HG03139 (cell line): Measurements from ENCODE around the gene ADAM12.
"Not testable (repeated sequence)": the region's sequence is repeated elsewhere in the genome, so short reads cannot be mapped to it uniquely, and the experiment has no call there.

ENCODE experiments used
- ATAC-seq: cut with Tn5 transposase; IDR thresholded peaks from one replicate; pipeline ENCODE4 v1.9.1; 2021; ENCODE audit not compliant: unreplicated experiment

The ADAM12 gene

GRCh38 chr10:126264102-126265018 is 123.9 kb downstream of the ADAM12 start:
- ATAC-seq = no peak

DNA sequence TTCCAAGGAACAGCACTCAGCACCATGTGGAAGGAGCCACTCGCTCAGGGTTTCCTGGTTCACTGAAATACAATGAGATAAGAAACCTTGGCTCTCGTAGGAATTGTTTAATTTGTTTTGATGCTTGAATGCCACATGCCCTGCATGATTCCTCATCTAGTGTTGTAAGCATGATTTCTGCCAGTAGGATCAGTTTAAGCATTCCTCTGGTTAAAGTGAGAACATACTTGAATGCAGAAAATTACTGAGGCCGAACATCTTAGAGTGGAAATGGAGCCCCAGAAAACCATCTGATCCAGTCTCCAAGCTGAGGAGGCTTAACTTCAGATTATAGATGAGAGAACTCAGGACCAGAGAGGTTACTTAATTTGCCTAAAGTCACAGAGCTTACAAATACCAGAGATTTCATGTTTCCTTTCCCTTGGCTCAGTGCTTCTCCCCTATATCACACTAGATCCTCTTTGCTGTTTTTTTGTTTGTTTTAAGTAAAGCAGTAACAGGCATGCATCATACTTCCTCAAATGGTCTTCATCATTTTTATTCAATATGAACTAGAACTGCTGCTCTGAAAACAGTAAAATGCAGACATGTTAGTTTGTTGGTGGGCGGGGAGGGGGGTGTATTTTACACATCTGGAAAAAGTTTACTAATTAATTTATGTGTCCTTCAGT is 125.1 kb downstream of the ADAM12 start:
- ATAC-seq = no peak

GRCh38 chr10:126262233-126262838 is 125.9 kb downstream of the ADAM12 start:
- ATAC-seq = no peak

DNA sequence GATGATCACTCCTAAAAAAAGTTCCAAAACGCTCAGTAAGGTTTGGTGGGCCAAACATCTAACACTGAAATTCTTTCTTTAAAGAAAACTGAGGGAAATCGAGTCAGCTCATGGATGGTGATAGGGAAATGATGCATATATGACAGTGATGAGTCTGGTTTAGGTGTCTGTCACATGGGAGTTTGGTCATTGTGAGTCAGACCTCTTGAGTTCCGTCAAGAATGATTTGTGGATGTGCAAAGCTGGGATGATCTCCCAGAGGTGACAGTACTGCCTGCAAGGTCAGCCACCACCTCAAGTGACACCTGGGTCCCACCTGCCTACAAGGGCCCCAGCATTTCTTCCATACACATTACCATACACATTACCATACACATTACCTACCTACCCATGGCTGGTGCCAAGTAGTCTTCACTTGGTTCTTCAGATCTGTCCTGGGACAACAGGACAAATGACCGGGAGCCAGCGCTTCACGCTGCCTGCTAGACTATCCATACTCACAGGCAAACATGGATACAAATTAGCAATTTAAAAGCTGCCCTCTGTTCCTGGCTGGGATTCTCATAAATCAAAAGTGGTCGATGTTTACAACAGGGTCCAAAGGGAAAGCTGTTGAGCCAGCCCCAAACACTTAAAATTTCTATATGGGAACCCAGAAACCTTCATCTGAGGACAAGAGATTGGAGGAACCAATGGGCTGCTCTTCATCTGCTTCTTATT is 128.4 kb downstream of the ADAM12 start:
- no peak for ATAC-seq

DNA sequence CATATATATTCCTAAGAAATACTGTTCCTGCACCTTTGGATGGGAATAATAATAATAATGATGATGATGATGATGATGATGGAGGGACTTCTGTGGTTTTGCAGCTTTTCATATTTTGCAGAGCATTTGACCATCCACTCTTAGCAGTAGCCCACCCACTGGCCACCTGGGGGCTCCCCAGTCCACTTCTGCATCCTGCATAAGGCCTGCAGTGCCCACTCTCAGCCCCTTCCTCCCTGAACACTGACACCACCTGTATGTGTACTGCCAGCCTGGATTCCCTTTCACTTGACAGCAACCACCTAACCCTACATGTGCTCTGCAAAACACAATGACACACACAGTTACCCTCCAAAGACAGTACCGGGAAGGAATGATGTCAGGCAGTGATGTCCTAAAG is 131.4 kb downstream of the ADAM12 start:
- no peak for ATAC-seq

DNA sequence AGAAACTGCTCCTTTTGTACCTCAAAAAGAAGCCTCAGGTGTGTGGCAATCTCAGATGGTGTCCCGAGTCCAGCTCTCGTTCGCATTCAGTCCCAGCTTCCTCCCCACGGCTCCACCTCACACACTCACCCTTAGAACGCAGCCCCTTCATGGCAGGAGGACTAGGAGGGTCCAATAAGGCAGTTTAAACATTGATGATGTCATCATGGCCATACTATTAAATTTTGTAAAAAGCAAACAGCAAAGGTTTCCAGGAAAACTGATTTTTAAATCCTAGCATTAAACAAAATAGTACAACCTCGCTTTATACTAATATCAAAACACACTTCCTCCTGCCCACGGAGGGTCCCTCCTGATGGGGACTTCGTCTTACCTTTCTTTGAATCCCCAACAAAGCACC is 133.0 kb downstream of the ADAM12 start:
- no peak for ATAC-seq

DNA sequence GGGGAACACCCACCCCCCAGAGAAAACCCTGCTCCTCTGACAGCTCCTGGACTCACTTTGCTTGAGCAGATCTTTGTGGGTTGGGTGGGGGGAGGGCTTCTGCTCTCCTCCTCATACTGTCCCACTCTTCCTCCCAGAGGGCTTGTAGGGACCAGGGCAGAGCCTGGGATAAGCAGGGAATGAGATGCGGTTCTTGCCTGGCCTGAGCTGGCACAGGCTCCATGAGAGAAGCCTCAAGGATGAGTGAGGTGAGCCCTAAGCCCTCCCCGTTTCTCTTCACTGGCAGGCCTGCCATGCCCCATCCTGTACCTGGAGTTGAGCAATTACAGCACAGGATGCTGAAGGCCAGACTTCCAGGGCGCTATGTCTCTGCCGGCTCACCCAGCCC is 134.7 kb downstream of the ADAM12 start:
- ATAC-seq = no peak

DNA sequence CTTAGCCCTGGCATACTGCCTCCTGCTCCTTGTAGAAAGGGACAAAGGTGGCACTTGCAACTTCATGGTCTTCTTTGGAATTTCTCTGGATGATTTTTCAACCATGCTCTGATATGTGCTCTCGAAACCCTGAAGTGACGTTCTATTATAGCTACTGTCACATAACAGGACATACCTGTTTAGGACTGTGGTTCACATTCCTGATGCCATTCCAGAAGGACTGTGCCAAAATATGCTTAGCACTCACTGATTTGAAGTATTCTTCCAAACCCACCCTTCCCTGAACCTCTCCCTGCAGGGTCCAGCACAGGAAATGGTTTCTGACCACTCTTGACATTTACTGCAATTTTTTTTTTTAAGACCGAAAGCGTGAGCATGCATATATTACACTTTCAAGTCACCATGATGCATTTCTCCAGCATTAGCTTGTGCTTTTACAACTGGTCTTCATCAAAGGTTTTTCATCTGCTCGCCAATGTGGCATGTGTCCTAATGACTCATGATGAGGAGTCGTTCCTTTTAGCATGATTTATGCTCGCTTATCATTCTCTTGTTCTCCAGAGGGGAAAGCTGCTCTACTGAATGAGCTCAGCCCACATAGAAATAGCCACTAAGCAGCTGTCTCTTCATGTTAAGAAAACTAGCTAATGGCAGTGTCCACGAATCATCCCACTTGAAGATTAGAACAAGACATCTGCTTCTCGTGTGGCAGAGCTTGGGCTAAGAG is 135.2 kb downstream of the ADAM12 start:
- ATAC-seq = no peak

DNA sequence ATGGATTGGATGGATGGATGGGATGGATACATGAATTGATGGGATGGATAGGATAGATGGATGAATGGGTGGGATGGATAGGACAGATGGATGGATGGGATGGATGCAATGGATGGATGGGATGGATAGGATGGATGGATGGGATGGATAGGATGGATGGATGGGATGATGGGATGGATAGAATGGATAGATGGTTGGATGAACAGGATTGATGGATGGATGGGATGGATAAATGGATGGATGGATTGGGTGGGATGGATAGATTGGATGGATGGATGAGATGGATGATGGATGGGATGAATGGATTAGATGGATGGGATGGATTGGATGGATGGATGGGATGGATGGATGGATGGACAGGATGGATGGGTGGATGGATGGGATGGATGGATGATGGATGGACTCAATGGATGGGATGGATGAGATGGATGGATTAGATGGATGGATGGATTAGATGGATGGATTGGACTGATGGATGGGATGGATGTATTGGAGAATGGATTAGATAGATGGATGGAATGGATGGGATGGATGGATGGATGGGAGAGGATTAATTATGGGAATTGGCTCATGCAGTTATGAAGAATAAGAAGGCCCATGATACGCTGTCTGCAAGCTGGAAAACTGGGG is 136.4 kb downstream of the ADAM12 start:
- no peak for ATAC-seq

- ATAC-seq = no peak
Observed at GRCh38 chr10:126250527-126251310, 137.6 kb downstream of the ADAM12 start.

- no peak for ATAC-seq
Observed at GRCh38 chr10:126250045-126250444, 138.2 kb downstream of the ADAM12 start.

GRCh38 chr10:126247446-126247975 is 140.8 kb downstream of the ADAM12 start:
- ATAC-seq = no peak

DNA sequence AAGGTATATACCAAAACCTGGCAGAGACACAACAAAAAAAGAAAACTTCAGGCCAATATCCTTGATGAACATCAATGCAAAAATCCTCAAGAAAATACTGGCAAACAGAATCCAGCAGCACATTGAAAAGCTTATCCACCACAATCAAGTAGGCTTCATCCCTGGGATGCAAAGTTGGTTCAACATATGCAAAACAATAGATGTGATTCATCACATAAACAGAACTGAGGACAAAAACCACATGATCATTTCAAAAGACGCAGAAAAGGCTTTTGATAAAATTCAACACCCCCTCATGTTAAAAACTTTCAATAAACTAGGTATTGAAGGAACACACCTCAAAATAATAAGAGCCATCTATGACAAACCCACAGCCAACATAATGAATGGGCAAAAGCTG is 141.9 kb downstream of the ADAM12 start:
- ATAC-seq = not testable (repeated sequence)

- no peak for ATAC-seq
Observed at GRCh38 chr10:126245501-126245900, 142.8 kb downstream of the ADAM12 start.

DNA sequence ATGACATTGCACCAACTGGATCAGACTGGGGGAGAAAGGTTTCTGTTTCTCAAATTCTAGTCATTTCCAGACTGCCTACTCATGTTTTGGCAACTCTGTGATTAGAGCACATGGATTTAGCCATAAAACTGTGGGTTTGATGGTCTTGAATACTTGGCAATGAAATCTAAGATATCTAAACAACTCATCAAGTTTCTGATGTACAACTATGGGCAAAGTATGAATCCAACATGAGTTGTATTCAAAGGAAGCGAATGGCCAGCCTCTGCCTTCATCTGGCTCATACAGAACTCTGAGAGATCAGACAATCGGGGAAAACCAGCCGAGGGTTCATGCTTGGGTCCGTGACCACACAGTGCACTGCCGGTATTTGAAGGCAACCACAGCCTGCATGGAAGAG is 144.3 kb downstream of the ADAM12 start:
- ATAC-seq = no peak

DNA sequence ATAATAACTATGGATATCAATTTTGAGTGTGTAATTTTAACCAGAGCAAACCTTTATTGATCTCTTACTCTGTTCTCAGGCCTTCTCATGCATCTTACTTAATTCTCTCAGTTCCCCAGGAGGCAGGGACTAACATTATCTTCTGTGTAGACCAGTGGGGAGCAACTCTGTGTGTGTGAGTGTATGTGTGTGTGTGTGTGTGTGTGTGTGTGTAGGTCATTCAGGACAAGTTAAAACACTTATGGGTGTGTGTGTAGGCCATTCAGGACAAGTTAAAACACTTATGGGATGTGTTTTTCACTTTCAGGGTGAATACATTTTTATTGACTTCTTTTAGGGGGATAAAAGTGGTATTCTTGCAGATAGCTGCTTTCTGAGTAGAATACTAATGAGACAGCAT is 145.0 kb downstream of the ADAM12 start:
- no peak for ATAC-seq

DNA sequence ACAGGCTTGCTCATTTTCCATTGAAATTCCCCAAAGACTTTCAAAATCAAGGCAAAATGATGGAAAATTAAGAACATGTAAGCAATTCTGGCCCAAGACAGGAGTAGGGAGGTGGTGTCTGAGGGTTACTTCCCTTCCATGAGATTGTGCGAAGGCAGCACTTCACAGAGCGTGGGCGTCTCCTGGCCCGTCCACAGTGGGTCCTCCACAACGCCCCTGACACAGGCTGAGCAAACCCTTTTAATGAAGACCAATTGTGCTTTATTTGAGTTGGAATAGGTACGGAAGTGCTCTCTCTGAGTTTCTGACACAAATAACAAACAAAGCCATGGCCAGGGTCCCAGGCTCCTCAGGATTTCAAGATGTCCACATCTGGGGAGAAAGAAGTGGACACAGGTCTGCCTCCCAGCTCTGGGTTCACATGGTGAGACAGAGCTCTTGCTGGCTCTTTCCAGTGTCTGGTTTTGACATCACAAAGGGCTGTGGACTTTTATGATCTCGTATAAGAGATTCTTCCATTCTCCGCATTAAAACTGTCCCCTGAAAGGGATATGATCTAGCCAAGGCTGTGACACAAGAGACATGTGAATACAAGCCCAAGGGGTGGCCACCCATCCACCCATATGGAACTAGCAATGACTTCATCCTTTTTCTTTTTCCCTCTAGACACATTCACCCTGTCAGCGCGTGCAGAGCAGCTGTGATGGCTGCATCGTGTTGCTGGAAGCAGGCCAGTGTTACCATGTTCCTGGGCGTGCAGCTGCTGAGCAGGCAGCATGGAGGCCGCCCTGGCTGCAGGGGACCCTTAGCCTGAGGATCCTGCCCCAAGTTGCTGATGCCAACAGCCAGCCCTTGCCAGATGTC is 145.6 kb downstream of the ADAM12 start:
- ATAC-seq = no peak

DNA sequence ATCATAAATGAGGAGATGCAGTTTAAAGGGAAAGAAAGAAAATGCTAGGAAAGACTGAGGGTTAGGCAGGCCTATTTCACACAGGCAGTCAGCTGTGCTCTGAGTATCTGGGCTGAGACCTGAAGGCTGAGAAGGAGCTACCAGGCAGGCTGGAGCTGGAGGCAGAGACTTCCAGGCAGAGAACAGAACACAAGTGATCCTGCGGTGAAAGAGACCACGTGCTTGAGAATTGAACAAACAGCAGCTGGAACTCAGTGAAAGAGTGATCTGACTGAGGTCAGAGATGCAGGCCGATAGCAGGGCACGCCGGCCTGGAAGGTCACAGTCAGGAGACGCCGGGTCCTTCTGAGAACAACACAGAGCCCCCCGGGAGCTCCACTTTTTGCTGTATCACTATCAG is 147.8 kb downstream of the ADAM12 start:
- no peak for ATAC-seq
